Body of pancreas (tissue), 4 donors: ENCODE data around the gene CCDC137. TPM values are rescaled to one million over a fixed set of nuclear protein-coding genes. Genes with fewer than 3 reads are reported as not detected.

Source experiments
- ATAC-seq: fragments of 150-250 bp; one replicate; pipeline ENCODE4 v1.9.1; 2016
- DNase-seq, 4 donors: peaks; one replicate each; pipeline ENCODE4 v3.0.0-alpha.2; 2019
- H3K27ac ChIP-seq, 4 donors: fragments of 200-600 bp; sonication (generic); 1 replicate in 3 of 4; 2 replicates in 1 of 4; pipeline versions ENCODE4 v1.5.1 to v1.6.1; 2016 to 2019; ENCODE audit warnings: mild to moderate bottlenecking in 1 of 4, mixed read lengths in 1 of 4, moderate library complexity in 1 of 4
- H3K27me3 ChIP-seq, 2 donors: fragments of 200-600 bp; sonication (generic); one replicate each; pipeline ENCODE4 v1.6.0; 2016; ENCODE audit warnings: mild to moderate bottlenecking in 1 of 2
- H3K36me3 ChIP-seq, 2 donors: fragments of 200-600 bp; sonication (generic); replicated peaks in 1 of 2; 2 replicates each; pipeline ENCODE4 v1.5.1; 2016; ENCODE audit warnings: low read depth in 2 of 2; ENCODE audit not compliant: insufficient read depth in 1 of 2
- H3K4me1 ChIP-seq: fragments of 200-600 bp; sonication (generic); one replicate; pipeline ENCODE4 v1.6.0; 2016
- H3K4me3 ChIP-seq, 2 donors: fragments of 200-600 bp; sonication (generic); 1 replicate in 1 of 2; 2 replicates in 1 of 2; pipeline ENCODE4 v1.5.1; 2016 to 2019
- H3K9me3 ChIP-seq, 3 donors: fragments of 200-600 bp; sonication (generic); 1 replicate in 2 of 3; 2 replicates in 1 of 3; pipeline ENCODE4 v1.5.1; 2016
- CTCF ChIP-seq, 7 experiments: fragments of 450-650 bp in 4 of 7; fragments of 200-600 bp in 3 of 7; sonication (generic) in 3 of 7; IDR thresholded peaks; one replicate each; pipeline ENCODE4 v1.5.1; 2016 to 2019; ENCODE audit warnings: antibody characterized with exemption in 7 of 7
- POLR2A ChIP-seq, 3 donors: fragments of 450-650 bp; IDR thresholded peaks; one replicate each; pipeline ENCODE4 v1.6.1; 2016; ENCODE audit warnings: antibody characterized with exemption in 3 of 3, mild to moderate bottlenecking in 2 of 3
- WGBS, 2 donors: methylation state at CpG; one replicate each; pipeline ENCODE4 v1.1.5; 2017; 5-methylcytosine and 5-hydroxymethylcytosine counted together
- intact Hi-C: fragments of 100-400 bp; cut with DNase I; formaldehyde crosslinking; loops from one replicate; pipeline ENCODE4 v1.15.1; 2023
- total RNA-seq, 2 donors: library from RNA; depleted of rRNA; stranded (reverse); fragments of >200 nt; gene quantifications; one replicate each; pipeline ENCODE4 v1.1.0, GENCODE V29; 2016

Gene CCDC137
- total RNA-seq, 2 donors from 2014 or later: 6.2 to 21.4 TPM

GRCh38 chr17:81685108-81685507 lies 18.6 kb downstream of the CCDC137 start:
- 57 to 65% methylated on average over 7 to 12 of the region's 12 CpGs for WGBS, 2 donors

GRCh38 chr17:81686614-81687013 lies 20.1 kb downstream of the CCDC137 start:
- H3K4me3 ChIP-seq: no peak overlapping the region
- ATAC-seq: no peak
- H3K9me3 ChIP-seq: no peaks in the 10 kb centered on the region
- no peak for DNase-seq
- H3K4me1 ChIP-seq: peaks cover 29% of the 10 kb centered on the region
- no peak for TF ChIP-seq CTCF (IDR thresholded peaks at IDR 0.05)
- no peak for TF ChIP-seq POLR2A (IDR thresholded peaks at IDR 0.05)
- WGBS, 2 donors: 80 to 90% methylated on average over 6 to 20 of the region's 20 CpGs
- intact Hi-C loops: no loop called here
- H3K27ac ChIP-seq: no peak overlapping the region
- peaks cover 0 to 20% of the 10 kb centered on the region in 2 donors for H3K36me3 ChIP-seq
- no peaks in the 10 kb centered on the region for H3K27me3 ChIP-seq

More at GRCh38 chr17:81685108-81685507, 18.6 kb downstream of the CCDC137 start:
- Histone ChIP-seq H3K9me3 (no peaks in the 10 kb centered on the region), H3K4me1 (peaks cover 39% of the 10 kb centered on the region), H3K27ac (peak overlapping the region in 1 of 4 donors; percentile 85), H3K27me3 (no peaks in the 10 kb centered on the region), H3K4me3 (no peak overlapping the region), H3K36me3 (peaks cover 0 to 11% of the 10 kb centered on the region in 2 donors)
- TF ChIP-seq CTCF (IDR thresholded peaks at IDR 0.05) (no peak), POLR2A (IDR thresholded peaks at IDR 0.05) (no peak)
- intact Hi-C loops: no loop called here
- ATAC-seq (no peak), DNase-seq (no peak)

- intact Hi-C loops: no loop called here
- TF ChIP-seq POLR2A (IDR thresholded peaks at IDR 0.05): no peak
- 95 to 97% methylated on average over 6 to 35 of the region's 41 CpGs for WGBS, 2 donors
- no peak overlapping the region for H3K4me3 ChIP-seq
- DNase-seq (no peak), ATAC-seq (no peak)
- no peaks in the 10 kb centered on the region for H3K9me3 ChIP-seq
- peaks cover 0 to 25% of the 10 kb centered on the region in 2 donors for H3K36me3 ChIP-seq
- no peak overlapping the region for H3K27ac ChIP-seq
- H3K4me1 ChIP-seq: peaks cover 16% of the 10 kb centered on the region
- no peaks in the 10 kb centered on the region for H3K27me3 ChIP-seq
Observed at GRCh38 chr17:81687770-81688541, 21.4 kb downstream of the CCDC137 start.

- WGBS, 2 donors: 88 to 92% methylated on average over 10 to 14 of the region's 14 CpGs
Observed at GRCh38 chr17:81688616-81689015, 22.1 kb downstream of the CCDC137 start.

More at GRCh38 chr17:81688616-81689015, 22.1 kb downstream of the CCDC137 start:
- peaks cover 16% of the 10 kb centered on the region for H3K4me1 ChIP-seq
- no peak overlapping the region for H3K27ac ChIP-seq
- ATAC-seq (no peak), DNase-seq (no peak)
- intact Hi-C loops: no loop called here
- no peaks in the 10 kb centered on the region for H3K9me3 ChIP-seq
- no peak overlapping the region for H3K4me3 ChIP-seq
- TF ChIP-seq CTCF (IDR thresholded peaks at IDR 0.05): no peak
- TF ChIP-seq POLR2A (IDR thresholded peaks at IDR 0.05): no peak
- H3K27me3 ChIP-seq: no peaks in the 10 kb centered on the region
- H3K36me3 ChIP-seq: peaks cover 0 to 25% of the 10 kb centered on the region in 2 donors
